GM20431 (cell line): Measurements from ENCODE around the gene OXER1.
"Not testable (repeated sequence)": the region's sequence is repeated elsewhere in the genome, so short reads cannot be mapped to it uniquely, and the experiment has no call there.

Experiments used
- in situ Hi-C: fragments of 300-500 bp; cut with MseI, MboI; formaldehyde crosslinking; loops from one replicate; pipeline ENCODE4 v1.15.0; 2020; ENCODE audit warnings: low sequenced_read_pairs; ENCODE audit not compliant: unreplicated experiment

The OXER1 gene

DNA sequence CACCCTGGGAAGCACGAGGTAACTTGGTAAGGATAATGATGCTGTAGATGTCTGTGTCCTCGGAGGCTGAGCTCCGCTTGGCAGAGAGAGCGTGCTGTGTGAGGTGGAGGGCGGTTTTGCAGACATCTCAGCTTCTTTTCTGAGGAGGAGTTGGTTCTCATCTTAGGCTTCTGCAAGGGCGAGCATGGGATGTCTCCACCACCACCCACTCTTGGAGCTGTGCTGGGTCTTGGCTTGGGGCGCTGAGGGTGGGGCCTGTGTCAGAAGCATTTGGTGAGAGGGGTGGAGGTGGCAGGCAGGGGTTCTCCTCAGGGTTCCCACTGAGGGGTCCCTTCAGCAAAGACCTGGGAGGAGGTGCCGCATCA, 9.2 kb downstream of the OXER1 start:
- in situ Hi-C loops, result no loop called here

DNA sequence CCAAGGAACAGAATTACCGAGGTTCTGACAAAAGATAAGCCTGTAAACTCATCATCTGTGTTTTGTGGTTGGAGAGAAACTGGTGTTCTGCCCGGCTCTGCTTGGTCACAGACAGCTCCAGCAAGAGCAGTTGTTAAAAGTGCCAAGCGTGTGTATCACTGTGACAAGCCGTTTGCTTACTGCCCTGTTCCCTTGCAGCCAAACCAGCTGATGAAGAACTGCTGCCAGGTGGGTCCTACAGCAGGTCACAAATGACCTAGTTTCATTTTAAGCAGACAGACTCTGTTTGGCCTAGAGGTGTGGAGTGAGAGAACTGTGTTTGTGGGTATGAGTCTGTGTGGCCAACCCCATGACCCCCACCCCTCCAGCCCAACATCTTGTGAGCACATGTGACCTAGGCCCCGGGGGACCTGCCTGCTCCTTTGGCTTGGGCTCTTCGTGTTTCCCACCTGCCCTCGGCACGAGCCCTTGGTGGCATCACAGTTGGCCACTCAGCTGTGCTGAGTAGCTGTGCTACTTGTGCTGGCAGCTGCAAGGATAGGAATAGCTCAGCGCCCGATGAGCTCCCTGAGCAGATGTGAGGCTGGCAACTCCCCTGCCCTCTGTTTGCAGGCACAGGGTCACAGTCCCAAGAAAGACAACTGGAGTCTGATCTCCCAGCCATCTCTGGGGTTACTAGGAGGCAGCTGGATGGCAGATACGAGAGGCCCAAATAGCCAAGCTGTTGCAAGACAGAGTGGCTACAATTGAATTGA, 9.7 kb downstream of the OXER1 start:
- in situ Hi-C loops, result no loop called here

DNA sequence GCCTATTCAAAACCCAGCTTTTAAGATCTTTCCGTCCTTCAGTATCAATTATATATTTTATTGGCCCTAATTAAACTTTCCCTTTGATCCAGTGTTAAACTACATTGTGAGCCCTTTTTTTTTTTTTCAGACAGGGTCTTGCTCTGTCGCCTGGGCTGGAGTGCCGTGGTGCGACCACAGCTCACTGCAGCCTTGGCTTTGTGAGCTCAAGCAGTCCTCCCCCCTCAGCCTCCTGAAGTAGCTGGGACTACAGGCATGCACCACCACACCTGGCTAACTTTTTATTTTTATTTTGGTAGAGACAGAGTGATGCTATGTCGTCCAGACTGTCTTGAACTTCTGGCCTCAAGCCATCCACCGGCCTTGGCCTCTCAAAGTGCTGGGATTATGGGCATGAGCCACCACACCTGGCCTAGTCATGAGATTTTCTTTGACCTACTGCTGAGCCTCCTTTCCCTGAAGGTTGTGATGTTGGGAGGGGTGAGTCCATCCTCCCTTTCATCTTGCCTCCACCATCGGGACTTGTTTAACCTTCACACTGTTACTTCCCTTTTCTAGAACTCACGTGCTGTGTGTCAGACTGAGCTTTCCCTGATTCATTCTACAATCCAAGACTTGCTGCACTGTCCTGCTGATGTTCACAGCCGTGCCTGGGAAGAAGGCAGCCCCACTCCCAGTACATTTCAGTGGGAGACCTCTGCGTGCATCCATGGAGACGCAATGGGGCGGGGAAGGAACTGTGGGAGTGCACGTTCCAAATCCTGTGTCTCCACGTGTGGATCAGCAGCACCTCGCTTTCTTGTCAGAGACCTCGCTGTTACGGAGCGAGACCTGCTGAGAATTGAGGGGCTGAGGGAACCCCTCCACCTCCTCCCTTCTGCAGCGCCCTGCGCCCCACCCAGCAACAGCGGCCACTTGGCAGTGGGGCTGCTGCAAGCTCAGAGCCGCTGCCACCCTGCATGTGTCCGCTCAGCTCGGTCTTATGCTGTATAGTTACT, 10.8 kb downstream of the OXER1 start:
- in situ Hi-C loops, result no loop called here

DNA sequence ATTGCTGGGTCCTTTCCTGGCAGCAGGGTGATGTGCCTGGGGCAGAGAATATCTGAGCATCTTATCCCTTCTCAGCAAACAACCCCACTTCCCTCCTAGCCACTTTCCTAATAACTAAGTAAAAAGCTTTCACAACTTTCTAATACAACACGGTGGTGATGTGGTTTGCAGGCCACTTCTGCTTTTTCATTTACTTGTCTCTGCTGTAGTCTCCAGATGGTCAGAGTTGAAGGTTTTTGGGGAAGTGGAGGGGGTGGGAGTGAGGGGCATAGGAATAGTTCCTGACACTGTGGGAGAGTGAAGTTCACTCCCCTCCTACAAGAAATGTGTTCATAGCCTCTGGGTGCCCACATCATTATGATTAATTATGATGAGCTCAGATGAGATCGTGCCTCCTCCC, 11.6 kb downstream of the OXER1 start:
- in situ Hi-C loops, result no loop called here

DNA sequence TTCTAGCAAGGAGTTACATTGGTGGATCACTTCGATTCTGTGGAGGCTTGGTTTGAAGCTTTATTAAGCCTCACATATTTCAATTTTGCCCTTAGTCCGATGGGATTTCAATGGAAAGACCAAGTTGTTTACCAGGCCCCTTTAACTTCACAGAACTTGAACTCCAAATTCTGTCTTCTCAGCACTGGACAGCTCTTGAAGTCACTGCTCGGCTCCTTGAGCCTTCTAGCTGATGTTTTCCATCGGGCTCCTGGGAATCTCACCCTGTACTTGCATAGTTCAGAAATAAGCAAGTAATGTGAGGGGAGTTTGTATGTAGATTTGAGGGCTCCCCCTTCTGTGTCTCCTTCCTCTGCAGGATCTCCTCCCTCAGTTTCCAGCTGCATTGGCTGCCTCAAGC, 15.1 kb downstream of the OXER1 start:
- in situ Hi-C loops, result no loop called here

DNA sequence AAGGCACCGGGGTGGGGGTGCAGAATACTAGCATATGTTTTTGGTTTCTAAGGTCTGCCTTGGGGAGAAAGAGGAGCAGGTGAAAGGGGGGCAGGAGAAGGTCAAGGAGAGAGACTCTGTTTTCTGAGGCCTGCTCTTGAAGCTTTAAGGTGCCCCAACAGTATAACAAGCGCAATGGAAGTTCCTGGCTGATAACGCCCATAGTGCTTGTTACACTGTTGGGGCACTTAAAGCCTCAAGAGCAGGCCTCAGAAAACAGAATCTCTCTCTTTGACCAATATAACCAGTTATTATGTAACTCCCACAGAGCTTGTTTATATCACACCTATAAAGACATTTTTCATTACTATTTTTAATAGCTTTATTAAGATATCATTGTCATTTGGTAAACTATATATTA, 16.5 kb downstream of the OXER1 start:
- in situ Hi-C loops, result no loop called here

DNA sequence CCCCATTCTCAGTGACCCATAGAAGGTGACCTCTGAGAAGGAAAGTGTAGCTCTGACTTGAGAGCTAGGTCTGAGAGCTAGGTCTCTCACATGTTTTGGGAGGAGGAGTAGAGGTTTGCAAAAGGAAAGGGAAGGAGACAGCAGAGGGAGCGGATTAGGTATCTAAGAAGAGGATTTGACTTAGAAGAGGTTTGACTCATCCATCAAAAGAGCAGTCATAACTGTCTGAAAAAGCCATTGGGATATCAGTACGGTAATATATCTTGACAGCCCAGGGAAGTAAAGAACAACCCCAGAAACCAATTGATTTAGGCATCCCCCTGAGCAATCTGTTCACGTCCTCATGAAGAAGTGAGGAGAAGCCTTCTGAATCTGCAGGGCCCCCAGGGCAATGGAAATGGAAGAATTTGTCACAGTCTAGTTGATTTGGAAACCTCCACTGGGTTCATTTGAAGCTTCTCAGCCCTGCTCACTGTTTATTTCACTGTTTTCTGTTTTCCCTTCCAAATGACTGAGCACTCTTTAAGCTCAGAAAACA, 19.3 kb downstream of the OXER1 start:
- in situ Hi-C loops, result no loop called here

DNA sequence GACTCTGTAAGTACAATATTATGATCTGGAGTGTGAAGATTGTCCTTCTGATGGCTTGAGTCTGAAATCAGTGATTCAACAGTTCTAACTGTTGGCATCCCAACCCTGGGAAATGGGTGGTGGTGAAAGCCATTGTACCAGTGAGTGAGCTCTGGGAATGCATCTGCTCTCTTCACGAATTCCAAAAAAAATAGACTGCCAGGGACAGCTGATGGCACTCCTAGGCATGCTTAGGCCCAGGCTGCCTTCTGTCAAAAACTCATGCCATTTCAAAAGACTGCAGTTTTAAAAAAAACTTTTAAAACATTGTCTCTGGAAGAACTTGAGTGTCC, 20.3 kb downstream of the OXER1 start:
- in situ Hi-C loops, result no loop called here

DNA sequence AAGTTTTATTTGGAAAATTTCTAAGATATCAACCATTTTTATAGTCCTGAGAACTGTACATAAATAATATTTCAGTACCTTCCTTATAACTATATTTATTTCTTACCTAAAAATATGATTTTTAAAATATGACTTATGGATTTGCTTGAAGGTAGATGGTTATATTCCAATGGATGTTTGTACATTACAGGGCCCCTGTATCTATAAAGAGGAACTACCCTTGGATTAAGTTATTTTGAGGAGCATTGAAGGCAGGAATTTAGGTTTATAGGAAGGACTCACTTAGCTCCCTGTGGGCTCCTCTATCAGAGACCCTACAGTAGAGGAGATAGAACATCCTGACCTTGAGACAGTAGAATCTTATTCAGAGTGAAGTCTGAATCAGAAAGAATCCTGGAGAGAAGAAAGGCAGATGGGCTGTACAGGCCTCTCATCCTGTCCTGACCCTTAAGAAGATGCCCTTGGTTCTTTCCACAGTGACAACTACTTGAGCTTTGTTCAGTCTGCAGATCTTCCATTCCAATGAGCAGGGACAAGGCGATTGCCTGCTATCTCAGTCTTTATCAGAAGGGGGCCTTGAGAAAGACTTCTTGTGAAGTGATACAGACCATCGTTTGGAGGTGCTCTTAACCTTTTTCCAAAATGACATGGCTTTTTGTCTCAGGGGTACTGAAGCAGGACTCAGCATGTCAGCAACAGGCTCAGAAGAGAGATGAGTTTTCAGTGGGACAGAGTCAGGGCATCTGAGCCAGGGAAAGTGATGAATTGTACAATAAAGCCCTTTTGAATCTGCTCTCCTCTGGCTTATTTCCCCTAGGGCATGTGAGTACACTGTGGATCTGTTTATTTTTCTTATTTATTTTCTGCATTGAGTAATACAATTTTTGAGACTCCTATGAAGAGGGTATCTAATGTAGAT, 20.9 kb downstream of the OXER1 start:
- in situ Hi-C loops, result no loop called here

DNA sequence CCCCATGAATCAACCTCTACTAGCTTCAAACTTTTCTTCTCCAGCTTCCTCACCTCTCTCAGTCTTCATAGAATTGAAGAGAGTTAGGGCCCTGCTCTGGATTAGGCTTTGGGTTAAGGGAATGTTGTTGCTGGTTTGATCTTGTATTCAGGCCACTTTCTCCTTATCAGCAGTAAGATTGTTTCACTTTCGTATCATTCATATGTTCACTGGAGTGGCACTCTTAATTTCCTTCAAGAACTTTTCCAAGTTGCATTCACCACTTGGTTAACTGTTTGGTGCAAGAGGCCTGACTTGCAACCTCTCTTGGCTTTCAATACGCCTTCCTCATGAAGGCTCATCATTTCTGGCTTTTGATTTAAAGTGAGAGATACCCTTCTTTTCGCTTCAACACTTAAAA, 22.8 kb downstream of the OXER1 start:
- in situ Hi-C loops, result no loop called here

DNA sequence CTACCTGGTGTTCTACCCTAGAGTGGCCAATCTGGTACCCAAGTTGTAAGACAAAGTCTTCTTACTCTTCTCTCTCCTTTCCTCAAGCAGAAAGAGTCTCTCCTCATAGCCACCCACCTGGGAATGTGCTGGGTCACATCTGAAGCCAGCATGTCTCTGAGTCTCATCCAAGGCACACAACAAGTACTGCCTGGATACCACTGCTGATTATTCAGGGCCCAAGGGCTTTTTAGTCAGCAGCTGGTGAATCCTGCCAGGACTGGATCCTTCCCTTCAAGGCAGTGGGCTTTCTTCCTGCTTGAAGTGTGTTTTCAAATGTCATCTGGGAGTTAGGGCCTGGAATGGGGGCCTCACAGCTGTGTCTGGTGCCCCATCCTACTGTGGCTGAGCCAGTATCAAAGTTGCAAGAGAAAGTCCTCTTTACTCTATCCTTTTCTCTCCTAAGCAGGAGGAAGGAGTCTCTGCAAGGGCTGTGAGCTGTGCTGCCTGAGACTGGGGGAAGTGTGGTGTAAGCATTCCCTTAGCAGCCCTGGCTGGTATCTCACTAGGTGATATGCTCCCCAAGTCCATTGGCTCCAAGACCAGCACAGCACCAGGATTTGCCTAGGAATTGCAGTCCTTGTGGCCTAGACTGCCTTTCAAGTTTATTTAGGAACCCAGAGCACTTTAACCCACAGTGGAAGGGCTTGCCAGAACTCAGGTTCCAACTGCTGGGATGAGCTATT, 27.2 kb downstream of the OXER1 start:
- in situ Hi-C loops, result no loop called here

DNA sequence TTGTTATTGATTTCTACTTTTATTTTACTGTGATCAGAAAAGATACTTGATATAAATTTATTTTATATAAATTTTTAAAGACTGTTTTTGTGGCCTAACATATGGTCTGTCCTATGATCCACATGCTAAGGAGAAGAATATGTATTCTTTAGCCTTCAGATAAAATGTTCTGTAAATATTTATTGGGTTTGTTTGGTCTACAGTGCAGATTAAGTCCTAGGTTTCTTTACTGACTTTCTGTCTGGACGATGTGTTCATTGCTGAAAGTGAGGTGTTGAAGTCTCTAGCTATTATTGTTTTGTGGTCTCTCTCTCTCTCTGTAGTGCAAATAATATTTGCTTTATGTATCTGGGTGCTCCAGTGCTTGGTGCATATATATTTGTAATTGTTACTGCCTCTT, 30.1 kb downstream of the OXER1 start:
- in situ Hi-C loops, result no loop called here

DNA sequence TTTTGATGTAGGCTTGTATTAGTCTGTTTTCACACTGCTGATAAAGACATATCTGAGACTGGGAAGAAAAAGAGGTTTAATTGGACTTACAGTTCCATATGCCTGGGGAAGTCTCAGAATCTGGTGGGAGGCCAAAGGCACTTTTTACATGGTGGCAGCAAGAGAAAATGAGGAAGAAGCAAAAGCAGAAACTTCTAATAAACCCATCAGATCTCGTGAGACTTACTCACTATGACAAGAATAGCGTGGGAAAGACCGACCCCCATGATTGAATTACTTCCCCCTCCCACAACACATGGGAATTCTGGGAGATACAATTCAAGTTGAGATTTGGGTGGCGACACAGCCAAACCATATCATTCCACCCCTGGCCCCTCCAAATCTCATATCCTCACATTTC, 32.6 kb downstream of the OXER1 start:
- in situ Hi-C loops, result not testable (repeated sequence)

DNA sequence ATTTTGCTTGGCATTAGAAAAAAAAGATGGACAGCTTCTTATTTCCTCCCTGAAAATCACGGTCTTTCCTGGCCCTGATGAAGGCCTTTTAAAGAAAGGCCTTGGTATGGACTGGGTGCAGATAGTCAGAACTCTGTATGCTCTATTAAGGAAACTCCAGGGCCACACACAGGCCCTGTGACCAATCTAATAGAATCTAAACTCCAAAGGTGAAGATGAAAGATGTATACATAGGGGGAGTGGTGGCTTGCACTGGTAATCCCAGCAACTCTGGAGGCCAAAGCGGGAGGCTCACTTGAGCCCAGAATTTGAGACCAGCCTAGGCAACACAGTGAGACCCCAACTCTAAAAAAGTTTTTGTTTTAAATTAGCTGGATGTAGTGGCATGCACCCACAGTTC, 37.3 kb downstream of the OXER1 start:
- in situ Hi-C loops, result no loop called here

DNA sequence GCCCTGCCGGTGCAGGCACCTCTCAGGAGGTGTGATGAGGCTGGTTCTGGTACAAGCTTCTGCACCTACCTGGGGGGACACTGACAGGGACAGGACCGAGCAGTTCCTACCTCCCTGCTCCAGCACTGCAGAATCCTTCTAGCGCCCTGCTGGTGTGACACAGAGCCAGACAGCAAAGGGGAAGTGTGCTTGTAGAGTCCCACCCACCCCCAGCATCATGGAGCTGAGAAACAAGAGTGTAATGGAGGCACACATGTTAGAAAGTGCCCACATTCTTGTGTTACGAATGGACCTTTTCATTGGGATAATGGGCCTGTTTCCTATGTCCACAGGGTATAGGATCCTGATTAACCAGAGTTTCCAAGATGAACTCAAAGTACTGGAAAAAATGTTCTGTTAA, 38.3 kb downstream of the OXER1 start:
- in situ Hi-C loops, result no loop called here

DNA sequence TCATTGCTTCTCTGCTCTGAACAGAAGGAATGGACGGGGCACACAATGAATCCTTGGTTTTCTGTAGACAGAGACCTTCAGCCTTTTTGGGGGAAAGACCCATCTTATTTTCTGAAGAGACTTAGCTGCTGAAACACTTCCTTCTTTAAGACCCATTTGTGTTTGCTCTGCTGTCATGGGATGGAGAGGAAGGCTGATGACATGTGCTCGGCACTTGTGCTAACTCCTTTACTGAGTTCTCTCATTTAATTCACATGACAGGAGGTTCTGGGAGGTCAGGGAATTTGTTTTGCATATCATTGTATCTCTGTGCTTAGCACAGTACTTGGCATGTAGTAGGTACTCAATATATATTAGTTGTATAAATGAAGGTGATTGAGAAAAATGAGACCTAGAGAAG, 39.0 kb downstream of the OXER1 start:
- in situ Hi-C loops, result no loop called here

DNA sequence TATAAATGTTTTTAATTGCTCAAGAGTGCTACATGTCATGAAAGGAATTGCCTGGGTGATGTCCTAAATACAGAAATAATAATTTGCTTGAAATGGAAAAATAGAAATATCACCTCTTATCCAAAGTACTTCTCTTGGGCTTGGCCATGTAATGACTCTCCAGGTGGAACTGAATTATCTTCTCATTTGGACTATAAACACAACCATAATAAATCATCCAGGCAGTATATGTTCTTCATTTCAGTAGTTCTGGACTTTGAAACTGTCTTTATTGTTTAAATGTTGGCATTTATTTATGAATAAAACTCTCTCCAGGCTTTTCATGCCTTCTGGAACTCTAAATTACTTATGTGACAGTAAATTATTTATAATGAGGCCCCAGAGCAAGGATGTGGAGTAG, 40.5 kb downstream of the OXER1 start:
- in situ Hi-C loops, result no loop called here

DNA sequence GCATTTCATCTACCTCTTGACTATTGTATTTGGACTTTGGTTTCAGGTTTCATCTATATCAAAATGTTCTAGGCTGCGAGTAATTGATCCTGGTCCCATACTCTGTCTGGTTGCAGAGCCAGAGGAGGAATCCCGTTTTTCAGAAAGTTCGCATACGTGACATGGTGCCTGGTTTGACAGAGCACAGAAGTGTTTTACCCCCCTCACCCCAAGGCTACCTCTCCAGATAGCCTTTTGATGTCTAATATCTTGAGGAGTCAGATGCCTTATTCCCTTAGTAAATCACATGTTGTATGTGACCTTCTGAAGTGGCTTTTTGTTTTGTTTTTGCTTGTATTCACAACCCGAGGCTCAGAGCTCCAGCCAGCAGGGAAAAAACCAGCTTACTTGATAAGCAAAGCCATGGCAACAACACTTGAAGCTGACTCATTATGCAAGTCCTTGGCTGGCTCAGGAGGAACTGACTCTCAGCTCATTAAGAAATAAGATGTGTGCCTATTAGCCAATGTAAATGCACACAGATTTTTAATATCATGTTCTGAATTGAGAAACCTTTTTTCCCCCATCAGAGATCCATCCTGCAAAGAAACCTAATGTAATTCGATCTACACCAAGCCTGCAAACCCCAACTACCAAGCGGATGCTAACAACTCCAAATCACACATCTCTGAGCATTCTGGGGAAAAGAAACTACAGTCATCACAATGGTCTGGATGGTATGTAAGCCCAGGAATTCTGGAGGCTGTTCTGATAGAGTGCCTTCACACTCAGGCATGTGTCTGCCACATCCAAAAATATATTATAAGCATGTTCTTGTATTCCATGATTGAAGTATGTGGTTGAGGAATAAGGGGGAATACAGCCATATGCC, 41.4 kb downstream of the OXER1 start:
- in situ Hi-C loops, result no loop called here

DNA sequence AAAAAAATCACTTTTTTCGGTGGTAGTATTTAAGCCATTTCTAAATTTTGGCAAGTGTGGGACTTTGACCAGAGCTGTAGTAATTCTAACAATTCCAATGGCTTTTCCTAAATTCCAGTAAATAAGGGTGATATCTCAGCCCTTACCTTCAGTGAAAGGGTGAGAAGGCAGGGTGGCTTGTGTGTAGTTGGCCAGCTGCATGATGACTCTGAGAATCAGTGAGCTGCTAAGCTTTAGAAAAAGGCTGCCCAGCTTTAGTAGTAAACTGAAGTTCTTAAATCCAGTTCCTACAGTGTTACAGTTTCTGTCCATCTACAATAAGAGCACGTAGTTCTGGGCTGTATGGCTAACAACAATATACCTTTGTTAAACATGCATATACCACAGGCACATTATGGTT, 42.0 kb downstream of the OXER1 start:
- in situ Hi-C loops, result no loop called here
